WTC11 (cell line): ENCODE results near the gene RAB7A.

Experiments
- TF ChIP-seq, protein P1 (sequence below): sonication (generic); formaldehyde crosslinking; conservative IDR thresholded peaks from 2 replicates; pipeline ENCODE4 v1.8.1; 2023; ENCODE audit warnings: mild to moderate bottlenecking, low read depth, missing genetic modification reagents, moderate library complexity
- TF ChIP-seq, protein P2 (sequence below): sonication (generic); formaldehyde crosslinking; IDR thresholded peaks from 2 replicates; pipeline ENCODE4 v1.8.0; 2022; ENCODE audit warnings: mild to moderate bottlenecking, missing genetic modification reagents
- TF ChIP-seq, protein P3 (sequence below): fragments of 200-600 bp; IDR thresholded peaks from 2 replicates; pipeline ENCODE4 v1.8.0; 2022; ENCODE audit warnings: antibody characterized with exemption
- TF ChIP-seq, protein P4 (sequence below): fragments of 250-450 bp; sonication (Bioruptor Pico); IDR thresholded peaks from 2 replicates; pipeline ENCODE4 v2.1.2; 2022; ENCODE audit warnings: mild to moderate bottlenecking, moderate library complexity

DNA sequence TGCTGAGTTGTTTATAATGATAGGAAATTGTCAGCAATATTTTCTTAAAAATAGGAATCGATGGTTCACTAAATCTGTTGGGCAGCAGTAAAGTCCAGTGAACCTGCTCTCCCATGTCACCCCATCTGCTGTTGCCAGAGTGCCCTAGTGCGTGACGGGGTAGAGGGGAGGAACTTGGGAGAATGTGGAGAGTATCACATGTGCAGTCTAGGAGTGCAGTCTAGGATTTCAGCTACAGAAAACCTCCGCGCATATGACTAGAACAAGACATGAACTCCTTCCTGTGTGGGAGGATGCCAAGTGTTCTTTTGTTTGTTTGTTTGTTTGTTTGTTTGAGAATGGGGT is 78.8 kb downstream of the RAB7A start:
- TF ChIP-seq, protein P1, sequence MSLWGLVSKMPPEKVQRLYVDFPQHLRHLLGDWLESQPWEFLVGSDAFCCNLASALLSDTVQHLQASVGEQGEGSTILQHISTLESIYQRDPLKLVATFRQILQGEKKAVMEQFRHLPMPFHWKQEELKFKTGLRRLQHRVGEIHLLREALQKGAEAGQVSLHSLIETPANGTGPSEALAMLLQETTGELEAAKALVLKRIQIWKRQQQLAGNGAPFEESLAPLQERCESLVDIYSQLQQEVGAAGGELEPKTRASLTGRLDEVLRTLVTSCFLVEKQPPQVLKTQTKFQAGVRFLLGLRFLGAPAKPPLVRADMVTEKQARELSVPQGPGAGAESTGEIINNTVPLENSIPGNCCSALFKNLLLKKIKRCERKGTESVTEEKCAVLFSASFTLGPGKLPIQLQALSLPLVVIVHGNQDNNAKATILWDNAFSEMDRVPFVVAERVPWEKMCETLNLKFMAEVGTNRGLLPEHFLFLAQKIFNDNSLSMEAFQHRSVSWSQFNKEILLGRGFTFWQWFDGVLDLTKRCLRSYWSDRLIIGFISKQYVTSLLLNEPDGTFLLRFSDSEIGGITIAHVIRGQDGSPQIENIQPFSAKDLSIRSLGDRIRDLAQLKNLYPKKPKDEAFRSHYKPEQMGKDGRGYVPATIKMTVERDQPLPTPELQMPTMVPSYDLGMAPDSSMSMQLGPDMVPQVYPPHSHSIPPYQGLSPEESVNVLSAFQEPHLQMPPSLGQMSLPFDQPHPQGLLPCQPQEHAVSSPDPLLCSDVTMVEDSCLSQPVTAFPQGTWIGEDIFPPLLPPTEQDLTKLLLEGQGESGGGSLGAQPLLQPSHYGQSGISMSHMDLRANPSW (CRISPR knock-in tag): no peak
- TF ChIP-seq, protein P2, sequence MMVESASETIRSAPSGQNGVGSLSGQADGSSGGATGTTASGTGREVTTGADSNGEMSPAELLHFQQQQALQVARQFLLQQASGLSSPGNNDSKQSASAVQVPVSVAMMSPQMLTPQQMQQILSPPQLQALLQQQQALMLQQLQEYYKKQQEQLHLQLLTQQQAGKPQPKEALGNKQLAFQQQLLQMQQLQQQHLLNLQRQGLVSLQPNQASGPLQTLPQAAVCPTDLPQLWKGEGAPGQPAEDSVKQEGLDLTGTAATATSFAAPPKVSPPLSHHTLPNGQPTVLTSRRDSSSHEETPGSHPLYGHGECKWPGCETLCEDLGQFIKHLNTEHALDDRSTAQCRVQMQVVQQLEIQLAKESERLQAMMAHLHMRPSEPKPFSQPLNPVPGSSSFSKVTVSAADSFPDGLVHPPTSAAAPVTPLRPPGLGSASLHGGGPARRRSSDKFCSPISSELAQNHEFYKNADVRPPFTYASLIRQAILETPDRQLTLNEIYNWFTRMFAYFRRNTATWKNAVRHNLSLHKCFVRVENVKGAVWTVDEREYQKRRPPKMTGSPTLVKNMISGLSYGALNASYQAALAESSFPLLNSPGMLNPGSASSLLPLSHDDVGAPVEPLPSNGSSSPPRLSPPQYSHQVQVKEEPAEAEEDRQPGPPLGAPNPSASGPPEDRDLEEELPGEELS (CRISPR knock-in tag): no peak
- TF ChIP-seq, protein P3, sequence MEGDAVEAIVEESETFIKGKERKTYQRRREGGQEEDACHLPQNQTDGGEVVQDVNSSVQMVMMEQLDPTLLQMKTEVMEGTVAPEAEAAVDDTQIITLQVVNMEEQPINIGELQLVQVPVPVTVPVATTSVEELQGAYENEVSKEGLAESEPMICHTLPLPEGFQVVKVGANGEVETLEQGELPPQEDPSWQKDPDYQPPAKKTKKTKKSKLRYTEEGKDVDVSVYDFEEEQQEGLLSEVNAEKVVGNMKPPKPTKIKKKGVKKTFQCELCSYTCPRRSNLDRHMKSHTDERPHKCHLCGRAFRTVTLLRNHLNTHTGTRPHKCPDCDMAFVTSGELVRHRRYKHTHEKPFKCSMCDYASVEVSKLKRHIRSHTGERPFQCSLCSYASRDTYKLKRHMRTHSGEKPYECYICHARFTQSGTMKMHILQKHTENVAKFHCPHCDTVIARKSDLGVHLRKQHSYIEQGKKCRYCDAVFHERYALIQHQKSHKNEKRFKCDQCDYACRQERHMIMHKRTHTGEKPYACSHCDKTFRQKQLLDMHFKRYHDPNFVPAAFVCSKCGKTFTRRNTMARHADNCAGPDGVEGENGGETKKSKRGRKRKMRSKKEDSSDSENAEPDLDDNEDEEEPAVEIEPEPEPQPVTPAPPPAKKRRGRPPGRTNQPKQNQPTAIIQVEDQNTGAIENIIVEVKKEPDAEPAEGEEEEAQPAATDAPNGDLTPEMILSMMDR: no peak
- TF ChIP-seq, protein P4, sequence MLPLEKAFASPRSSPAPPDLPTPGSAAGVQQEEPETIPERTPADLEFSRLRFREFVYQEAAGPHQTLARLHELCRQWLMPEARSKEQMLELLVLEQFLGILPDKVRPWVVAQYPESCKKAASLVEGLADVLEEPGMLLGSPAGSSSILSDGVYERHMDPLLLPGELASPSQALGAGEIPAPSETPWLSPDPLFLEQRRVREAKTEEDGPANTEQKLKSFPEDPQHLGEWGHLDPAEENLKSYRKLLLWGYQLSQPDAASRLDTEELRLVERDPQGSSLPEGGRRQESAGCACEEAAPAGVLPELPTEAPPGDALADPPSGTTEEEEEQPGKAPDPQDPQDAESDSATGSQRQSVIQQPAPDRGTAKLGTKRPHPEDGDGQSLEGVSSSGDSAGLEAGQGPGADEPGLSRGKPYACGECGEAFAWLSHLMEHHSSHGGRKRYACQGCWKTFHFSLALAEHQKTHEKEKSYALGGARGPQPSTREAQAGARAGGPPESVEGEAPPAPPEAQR (CRISPR knock-in tag): no peak
